MM.1S (cell line): ENCODE results near the gene NR1H3.

Experiments
- DNase-seq: peaks from one replicate; pipeline ENCODE4 v3.0.0-alpha.2; 2015
- H2AFZ ChIP-seq: fragments of 300-600 bp; sonication (generic); 2 replicates; pipeline ENCODE4 v1.6.0; 2016; ENCODE audit warnings: antibody characterized with exemption, low read length
- H3F3A ChIP-seq: fragments of 300-600 bp; sonication (generic); 2 replicates; pipeline ENCODE4 v1.6.1; 2016; ENCODE audit warnings: mild to moderate bottlenecking, antibody characterized with exemption, low read length, moderate library complexity, mixed read lengths; ENCODE audit not compliant: insufficient read depth
- H3K27ac ChIP-seq: fragments of 300-600 bp; sonication (generic); 2 replicates; pipeline ENCODE4 v1.5.1; 2016; ENCODE audit warnings: mild to moderate bottlenecking, low read length
- H3K27me3 ChIP-seq: fragments of 300-600 bp; sonication (generic); replicated peaks from 2 replicates; pipeline ENCODE4 v1.6.0; 2016; ENCODE audit warnings: low read length; ENCODE audit not compliant: insufficient read depth
- H3K36me3 ChIP-seq: fragments of 300-600 bp; sonication (generic); replicated peaks from 2 replicates; pipeline ENCODE4 v1.6.1; 2016; ENCODE audit warnings: mild to moderate bottlenecking, low read length, mixed read lengths; ENCODE audit not compliant: insufficient read depth
- H3K4me1 ChIP-seq: fragments of 300-600 bp; sonication (generic); 2 replicates; pipeline ENCODE4 v1.6.1; 2016; ENCODE audit warnings: low read length, mixed read lengths
- H3K4me2 ChIP-seq: fragments of 300-600 bp; sonication (generic); 2 replicates; pipeline ENCODE4 v1.6.0; 2016; ENCODE audit warnings: low read depth, low read length
- H3K4me3 ChIP-seq: fragments of 300-600 bp; sonication (generic); 2 replicates; pipeline ENCODE4 v1.5.1; 2016; ENCODE audit warnings: low read length, mixed read lengths
- H3K79me2 ChIP-seq: fragments of 300-600 bp; sonication (generic); 2 replicates; pipeline ENCODE4 v1.6.1; 2016; ENCODE audit warnings: mixed run types, low read length, mixed read lengths
- H3K9ac ChIP-seq: fragments of 300-600 bp; sonication (generic); 2 replicates; pipeline ENCODE4 v1.6.1; 2016; ENCODE audit warnings: low read length, mixed read lengths
- H3K9me2 ChIP-seq: fragments of 300-600 bp; sonication (generic); replicated peaks from 2 replicates; pipeline ENCODE4 v1.6.1; 2016; ENCODE audit warnings: mild to moderate bottlenecking, low read length, mixed read lengths; ENCODE audit not compliant: insufficient read depth
- H3K9me3 ChIP-seq: fragments of 300-600 bp; sonication (generic); replicated peaks from 2 replicates; pipeline ENCODE4 v1.6.1; 2016; ENCODE audit warnings: mild to moderate bottlenecking, low read length, mixed read lengths; ENCODE audit not compliant: insufficient read depth
- H4K20me1 ChIP-seq: fragments of 300-600 bp; sonication (generic); 2 replicates; pipeline ENCODE4 v1.6.1; 2016; ENCODE audit warnings: mild to moderate bottlenecking, low read length, moderate library complexity, mixed read lengths; ENCODE audit not compliant: insufficient read depth
- CTCF ChIP-seq: fragments of 300-600 bp; sonication (generic); IDR thresholded peaks from 2 replicates; pipeline ENCODE4 v1.5.1; 2016; ENCODE audit warnings: antibody characterized with exemption, low read length, mixed read lengths
- EZH2 ChIP-seq: fragments of 300-600 bp; sonication (generic); optimal IDR thresholded peaks from 2 replicates; pipeline ENCODE3; 2017; ENCODE audit warnings: low read depth, mild to moderate bottlenecking, antibody characterized with exemption, low read length, mixed read lengths
- EZH2phosphoT487 ChIP-seq: fragments of 300-600 bp; sonication (generic); IDR thresholded peaks from 2 replicates; pipeline ENCODE4 v1.6.1; 2018; ENCODE audit warnings: antibody characterized with exemption, low read length

NR1H3 gene

GRCh38 chr11:47234669-47235100 lies 23.1 kb upstream of the NR1H3 start:
- H3K27me3 ChIP-seq, result no peaks in the 10 kb centered on the region
- no peak for DNase-seq
- H3K27ac ChIP-seq, result no peak overlapping the region
- no peaks in the 10 kb centered on the region for H3K79me2 ChIP-seq
- no peak overlapping the region for H3K9ac ChIP-seq
- H3K9me3 ChIP-seq, result no peaks in the 10 kb centered on the region
- H3F3A ChIP-seq, result no peaks in the 10 kb centered on the region
- no peaks in the 10 kb centered on the region for H4K20me1 ChIP-seq
- H3K4me2 ChIP-seq, result no peak overlapping the region
- no peaks in the 10 kb centered on the region for H3K36me3 ChIP-seq
- H2AFZ ChIP-seq, result no peak overlapping the region
- TF ChIP-seq EZH2 (no peak), EZH2phosphoT487 (no peak), CTCF (no peak)
- no peak overlapping the region for H3K4me3 ChIP-seq
- no peaks in the 10 kb centered on the region for H3K4me1 ChIP-seq
- H3K9me2 ChIP-seq, result no peaks in the 10 kb centered on the region

- H3K79me2 ChIP-seq, result no peaks in the 10 kb centered on the region
- no peak overlapping the region for H3K4me2 ChIP-seq
- H3F3A ChIP-seq, result no peaks in the 10 kb centered on the region
- no peak overlapping the region for H3K27ac ChIP-seq
- no peaks in the 10 kb centered on the region for H3K9me3 ChIP-seq
- H3K9me2 ChIP-seq, result no peaks in the 10 kb centered on the region
- H3K4me1 ChIP-seq, result no peaks in the 10 kb centered on the region
- DNase-seq, result no peak
- H3K9ac ChIP-seq, result no peak overlapping the region
- no peak overlapping the region for H2AFZ ChIP-seq
- no peak overlapping the region for H3K4me3 ChIP-seq
- no peaks in the 10 kb centered on the region for H3K27me3 ChIP-seq
- TF ChIP-seq EZH2phosphoT487 (no peak), EZH2 (no peak), CTCF (no peak)
- no peaks in the 10 kb centered on the region for H3K36me3 ChIP-seq
- no peaks in the 10 kb centered on the region for H4K20me1 ChIP-seq
Measured at GRCh38 chr11:47235163-47235562, 22.6 kb upstream of the NR1H3 start.

- TF ChIP-seq EZH2, result no peak
- no peak for TF ChIP-seq EZH2phosphoT487
- no peak for TF ChIP-seq CTCF
- Histone ChIP-seq H3K27me3 (no peaks in the 10 kb centered on the region), H3K4me1 (no peaks in the 10 kb centered on the region), H3K36me3 (no peaks in the 10 kb centered on the region), H4K20me1 (no peaks in the 10 kb centered on the region), H3K4me2 (no peak overlapping the region), H3K9me2 (no peaks in the 10 kb centered on the region), H3K4me3 (no peak overlapping the region), H3K9me3 (no peaks in the 10 kb centered on the region), H3K9ac (no peak overlapping the region), H2AFZ (no peak overlapping the region), H3K79me2 (no peaks in the 10 kb centered on the region), H3F3A (no peaks in the 10 kb centered on the region), H3K27ac (no peak overlapping the region)
- no peak for DNase-seq
Measured at GRCh38 chr11:47236482-47236881, 21.3 kb upstream of the NR1H3 start.
